HPDE6-E6E7 (cell line): ENCODE results near the gene FRMD5.
A peak's percentile ranks its signal among the peaks of the same experiment; 100 is the strongest.
"Not testable (repeated sequence)": the region's sequence is repeated elsewhere in the genome, so short reads cannot be mapped to it uniquely, and the experiment has no call there.

Experiments used
- DNase-seq: peaks from one replicate; pipeline ENCODE4 v3.0.0; 2011; ENCODE audit warnings: missing footprints; ENCODE audit errors: extremely low spot score

Gene FRMD5

DNA sequence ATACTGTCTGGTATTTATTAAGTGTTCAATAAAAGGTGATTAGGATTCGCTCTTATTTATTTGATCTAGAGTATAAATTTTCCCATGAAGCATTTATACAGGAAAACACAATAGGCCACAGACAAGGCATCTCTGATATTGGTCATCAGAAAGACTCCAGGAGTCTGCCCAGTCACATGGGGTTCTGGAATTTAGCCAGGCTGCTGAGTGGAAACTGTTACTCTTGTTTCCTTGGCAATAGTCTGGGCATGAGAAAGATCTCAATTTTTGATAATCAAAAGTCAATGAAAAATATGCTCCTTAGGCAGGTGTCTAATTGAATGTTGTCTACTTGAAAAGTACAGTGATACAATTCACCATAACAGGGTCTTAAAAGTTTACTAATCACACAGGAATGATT, 161.2 kb downstream of the FRMD5 start:
- no peak for DNase-seq

DNA sequence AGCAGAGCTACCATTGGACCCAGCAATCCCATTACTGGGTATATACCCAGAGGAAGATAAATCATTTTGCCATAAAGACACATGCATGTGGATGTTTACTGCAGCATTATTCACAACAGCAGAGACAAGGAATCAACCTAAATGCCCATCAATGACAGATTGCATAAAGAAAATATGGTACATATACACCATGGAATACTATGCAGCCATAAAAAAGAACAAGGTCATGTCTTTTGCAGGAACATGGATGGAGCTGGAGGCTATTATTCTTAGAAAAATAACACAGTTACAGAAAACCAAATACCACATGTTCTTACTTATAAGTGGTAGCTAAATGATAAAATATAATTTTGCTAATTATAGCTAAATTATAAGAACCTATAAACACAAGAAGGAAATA, 162.3 kb downstream of the FRMD5 start:
- not testable (repeated sequence) for DNase-seq

DNA sequence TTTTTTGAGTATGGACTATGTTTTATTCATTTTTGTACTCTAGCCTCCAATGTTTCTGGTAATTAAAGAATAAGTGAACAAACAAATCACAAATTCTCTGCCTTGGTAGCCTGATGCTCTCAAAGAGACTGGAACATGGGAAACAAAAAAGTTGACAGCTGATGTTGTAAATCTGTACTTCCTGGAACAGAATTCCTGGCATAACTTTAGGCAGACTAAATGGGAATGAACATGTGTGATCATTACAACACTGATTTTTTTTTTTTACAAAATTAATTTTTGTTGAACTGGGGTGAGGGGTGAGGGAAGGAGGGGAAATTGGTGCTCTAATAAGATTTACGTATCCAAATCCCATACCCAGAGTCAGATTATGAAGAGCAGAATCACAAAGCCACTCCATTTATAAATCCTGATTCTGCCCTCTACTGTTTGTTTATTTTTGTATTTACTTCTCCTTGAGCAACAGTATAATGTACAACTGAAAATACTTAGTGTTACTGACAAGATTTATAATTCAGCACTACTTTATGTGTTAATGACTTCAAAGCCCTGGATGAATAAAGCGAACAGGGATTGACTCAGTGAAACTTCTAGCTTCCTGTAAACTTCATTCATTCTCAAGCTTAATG, 165.0 kb downstream of the FRMD5 start:
- DNase-seq: no peak

DNA sequence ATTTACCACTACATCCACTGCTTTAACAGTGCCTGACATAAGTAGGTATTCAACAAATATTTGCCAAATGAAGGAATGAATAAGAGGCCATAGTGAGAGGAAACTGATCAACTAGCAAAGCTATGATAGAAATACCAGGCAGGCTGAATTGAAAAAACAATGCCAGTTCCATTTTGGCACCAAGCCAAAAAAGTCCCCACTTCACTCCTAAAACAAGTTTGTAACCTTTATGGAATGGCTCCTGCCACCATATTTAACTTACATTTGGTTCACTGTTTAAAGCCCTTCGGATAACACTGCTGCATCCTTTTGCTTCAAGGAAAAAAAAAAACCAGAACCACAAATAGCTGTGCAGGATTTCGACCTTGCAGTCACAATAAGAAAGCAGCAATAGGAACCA, 166.1 kb downstream of the FRMD5 start:
- no peak for DNase-seq

DNA sequence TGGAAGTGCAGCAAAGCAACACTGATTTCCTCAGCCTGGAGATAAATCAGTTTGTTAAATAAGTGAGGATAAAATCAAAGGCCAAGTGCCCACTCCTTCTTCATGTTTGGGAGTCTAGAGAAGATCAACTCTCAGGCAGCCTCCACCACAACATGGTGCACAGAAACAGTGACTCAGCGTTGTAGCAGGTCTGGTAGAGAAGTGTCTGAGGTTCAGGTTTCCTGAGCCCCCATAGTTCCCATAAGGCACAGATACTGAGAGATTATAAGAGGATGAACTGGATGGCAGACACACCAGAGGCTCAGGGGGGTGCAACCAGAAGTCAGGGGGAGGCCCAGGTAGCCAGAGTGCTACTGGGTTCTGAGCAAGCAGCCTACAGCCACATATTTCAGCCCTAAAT, 166.7 kb downstream of the FRMD5 start:
- no peak for DNase-seq

DNA sequence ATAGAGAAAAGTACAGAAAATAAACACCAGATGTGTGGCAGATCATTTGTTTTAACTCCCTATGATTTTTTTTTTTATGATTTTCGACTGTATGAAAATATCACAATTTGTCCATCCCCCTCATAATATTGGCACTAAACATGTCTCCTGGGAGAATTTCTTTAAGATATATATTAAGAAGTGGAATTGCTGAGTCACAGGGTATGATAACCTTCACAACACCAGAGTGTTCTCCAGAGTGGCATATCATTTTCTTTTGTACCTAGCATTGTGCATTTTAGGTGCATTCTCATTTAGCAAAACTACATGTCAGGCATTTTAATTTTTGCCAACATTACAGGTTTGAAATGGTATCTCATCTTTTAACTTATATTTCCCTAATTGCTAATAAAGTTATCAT, 170.9 kb downstream of the FRMD5 start:
- no peak for DNase-seq

DNA sequence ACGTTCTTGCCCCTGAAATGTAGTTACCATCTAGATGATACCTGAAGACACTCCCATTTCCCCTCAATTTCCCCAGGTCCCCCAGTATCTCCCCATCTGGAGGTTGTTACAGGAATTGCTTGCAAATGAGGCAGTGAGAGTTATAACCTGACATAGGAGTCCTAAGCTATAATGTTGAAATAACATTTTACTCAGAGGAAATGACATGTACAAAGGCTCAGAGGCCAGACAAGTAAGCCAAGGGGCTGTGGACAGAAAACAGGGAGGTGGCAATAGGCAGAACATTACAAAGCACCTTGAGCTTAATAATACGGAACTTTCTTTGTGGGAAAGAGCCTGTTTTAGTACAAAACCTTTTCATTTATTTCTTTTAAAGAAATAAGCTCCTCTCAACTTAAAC, 171.9 kb downstream of the FRMD5 start:
- DNase-seq: no peak

DNA sequence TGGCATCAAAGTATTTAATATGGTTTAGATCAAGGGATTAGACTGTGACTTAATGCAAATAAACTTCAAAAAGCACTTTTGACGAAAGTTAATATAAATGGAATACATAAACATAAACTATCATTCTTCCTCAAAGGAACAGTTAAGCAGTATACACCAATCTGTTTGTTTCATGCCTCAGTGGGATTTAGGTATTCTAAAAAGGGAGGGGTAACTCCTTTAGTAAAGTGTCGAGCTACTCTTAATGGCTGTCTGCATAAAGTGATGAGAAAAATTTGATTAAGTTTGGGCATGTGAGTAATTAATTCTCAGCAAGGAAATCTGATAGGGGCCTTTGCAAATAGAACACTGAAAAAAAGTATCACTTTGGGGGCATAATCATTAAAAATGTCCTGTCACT, 176.9 kb downstream of the FRMD5 start:
- DNase-seq: no peak

DNA sequence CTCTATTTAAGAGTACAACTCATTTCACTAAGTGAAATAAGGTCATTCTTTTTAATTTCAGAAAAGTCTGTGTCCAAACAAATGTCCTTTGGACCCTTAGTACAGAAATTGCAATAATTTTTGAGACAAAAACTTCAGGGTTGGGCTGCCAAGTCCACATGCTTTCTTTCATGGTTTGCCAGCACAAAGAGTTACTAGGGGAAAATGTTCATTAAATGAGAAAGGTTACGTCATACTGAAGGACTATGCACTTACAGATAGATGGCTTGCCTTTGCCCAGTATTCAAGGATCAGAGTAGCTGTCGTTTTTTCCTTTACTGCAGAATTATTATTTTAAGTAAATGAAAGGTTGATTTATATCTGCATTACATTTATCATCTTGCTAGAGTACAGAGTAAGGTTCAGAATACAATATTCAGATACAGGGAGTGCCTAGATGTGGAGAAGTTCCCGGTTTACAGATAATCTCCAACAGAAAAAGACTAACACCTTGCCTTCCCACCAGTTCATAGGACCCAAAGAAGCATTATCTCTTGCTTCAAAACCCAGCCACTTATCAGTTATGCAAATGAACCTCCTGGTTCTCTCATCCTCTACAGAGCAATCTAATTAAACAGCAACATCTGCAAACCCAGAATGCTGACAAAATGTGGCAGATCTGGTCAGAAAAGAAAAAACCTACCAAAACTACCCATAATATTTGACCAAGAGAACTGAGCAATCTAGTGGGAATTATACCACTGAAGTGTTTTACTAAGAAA, 179.3 kb downstream of the FRMD5 start:
- DNase-seq: no peak

DNA sequence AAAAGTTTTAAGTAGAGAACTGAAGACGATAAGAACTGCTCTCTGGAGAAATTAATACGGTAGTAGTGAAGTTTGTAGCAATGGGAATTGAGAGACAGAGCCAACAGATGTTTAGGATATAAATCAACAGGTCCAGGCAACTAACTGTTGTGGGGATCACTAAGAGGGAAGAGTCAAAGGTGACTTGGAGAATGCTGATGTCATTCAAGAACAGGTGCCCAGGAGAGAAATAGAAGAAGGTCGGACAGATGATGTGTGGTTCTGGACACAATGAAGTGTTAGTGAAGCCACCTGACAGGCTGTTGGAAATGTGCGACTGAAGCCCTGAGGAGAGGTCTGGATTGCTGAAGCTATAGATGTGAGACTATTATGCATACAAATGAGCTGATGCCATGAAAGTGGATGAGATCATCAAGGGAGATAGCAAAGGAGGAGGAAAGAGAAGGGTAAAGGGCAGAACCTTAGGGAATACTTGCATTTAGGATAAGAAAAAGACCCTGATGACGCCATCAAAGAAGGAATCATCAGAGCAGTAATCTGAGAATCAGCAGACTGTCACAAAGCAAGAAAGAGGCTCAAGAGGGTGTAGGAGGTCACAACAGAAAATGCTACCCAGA, 183.7 kb downstream of the FRMD5 start:
- no peak for DNase-seq

DNA sequence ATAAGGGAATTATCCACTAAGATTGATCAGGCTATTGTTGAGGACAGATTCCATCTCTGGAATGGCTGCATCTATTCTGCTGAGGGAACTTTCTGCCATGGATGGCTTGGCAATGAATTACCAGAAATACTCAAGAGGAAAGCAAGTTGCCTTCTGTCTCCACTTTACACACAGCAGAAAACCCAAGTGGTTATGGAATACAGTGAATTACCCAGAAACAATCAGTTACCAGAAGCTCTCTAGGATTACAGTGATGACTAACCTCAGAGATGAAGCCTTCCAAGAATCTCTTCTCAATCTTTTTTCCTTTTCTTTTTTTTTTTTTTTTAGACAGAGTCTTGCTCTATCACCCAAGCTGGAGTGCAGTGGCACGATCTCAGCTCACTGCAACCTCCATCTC, 185.0 kb downstream of the FRMD5 start:
- no peak for DNase-seq

DNA sequence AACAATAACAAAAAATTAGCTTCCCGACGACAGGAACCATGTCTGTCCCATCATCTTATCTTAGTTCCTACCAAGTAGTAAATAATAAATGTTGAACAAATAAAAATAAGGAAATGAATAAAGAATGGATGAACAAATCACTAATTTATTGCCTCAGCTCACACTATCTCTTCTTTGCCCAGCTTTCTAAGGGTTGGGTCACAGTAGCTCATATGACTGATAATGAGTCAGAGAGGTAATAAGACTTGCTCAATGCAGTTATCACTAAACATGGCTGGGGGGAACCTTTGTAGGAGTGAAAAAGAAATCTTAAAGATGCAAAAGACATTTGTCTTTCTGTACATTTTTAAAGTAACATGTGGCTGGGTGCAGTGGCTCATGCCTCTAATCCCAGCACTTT, 186.0 kb downstream of the FRMD5 start:
- peak; percentile 89 for DNase-seq

DNA sequence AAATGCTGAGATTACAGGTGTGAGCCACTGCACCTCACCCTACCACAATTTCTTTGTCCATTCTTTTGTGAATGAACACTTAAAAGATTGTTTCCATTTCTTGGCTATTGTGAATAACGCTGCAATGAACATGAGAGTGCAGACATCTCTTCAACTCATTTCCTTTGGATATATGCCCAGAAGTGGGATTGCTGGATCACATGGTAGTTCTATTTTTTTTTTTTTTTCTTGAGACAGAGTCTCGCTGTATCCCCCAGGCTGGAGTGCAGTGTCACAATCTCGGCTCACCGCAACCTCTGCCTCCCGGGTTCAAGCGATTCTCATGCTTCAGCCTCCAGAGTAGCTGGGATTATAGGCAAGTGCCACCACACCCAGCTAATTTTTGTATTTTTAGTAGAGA, 194.8 kb downstream of the FRMD5 start:
- DNase-seq: not testable (repeated sequence)

DNA sequence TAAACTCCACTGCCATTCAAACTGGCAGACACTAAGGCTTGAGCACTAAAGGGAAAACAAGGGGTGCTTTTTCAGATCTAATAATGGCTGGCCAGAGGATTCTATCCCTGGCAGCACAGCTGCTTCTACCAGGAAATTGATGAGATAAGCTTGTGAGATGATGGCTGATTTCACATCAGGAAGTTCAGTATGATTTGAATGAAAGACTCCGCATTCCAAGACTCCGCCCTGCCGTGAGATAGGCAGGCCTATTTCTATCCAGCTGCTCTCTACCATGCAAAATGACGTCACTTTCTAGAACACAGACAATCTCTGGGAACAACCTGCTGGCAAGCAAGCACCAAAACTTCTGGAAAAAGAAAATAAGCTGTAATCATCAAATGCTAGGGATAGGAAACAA, 196.5 kb downstream of the FRMD5 start:
- no peak for DNase-seq

DNA sequence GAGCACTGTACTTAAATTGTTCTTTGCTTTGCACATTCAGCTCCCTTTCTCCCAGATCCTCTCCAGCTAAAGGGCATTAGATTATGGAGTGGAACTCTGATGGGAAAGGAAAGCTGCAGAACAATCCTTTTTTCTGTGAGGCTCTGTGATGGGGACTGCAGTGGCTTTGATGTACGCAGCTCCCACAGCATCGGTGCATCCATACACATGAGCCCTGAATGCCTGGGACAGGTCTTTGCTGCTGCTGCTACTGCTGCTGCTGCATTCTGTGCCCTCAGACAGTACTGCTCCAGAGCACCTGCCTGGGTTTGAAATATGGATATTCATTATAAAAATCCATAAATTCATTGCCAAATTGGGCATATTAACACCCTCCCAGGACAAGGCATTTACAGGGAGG, 203.9 kb downstream of the FRMD5 start:
- no peak for DNase-seq

DNA sequence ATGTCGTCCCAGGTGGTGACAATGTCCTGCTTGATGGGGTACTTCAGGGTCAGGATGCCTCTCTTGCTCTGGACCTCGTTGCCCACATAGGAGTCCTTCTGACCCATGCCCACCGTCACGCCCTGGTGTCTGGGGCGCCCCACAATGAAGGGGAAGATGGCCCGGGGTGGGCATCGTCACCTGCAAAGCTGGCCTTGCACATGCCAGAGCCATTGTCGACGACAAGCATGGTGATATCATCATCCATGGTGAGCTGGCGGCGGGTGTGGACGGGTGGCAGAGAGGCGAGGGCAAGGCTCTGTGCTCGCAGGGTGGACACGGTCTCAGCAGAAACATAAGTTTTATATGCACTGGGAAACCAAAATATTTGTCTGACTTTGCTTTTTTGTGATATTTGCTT, 205.1 kb downstream of the FRMD5 start:
- no peak for DNase-seq

DNA sequence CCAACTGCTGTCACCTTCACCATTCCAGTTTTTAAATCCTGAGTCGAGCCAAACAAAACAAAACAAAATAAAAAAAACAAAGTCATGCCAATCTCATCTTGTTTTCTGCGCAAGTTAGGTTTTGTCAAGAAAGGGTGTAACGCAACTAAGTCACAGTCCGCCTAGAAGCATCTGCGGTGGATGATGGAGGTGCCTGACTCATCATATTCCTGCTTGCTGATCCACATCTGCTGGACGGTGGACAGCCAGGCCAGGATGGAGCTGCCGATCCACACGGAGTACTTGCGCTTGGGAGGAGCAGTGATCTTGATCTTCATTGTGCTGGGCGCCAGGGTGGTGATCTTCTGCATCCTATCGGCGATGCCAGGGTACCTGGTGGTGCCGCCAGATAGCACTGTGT, 206.2 kb downstream of the FRMD5 start:
- no peak for DNase-seq

DNA sequence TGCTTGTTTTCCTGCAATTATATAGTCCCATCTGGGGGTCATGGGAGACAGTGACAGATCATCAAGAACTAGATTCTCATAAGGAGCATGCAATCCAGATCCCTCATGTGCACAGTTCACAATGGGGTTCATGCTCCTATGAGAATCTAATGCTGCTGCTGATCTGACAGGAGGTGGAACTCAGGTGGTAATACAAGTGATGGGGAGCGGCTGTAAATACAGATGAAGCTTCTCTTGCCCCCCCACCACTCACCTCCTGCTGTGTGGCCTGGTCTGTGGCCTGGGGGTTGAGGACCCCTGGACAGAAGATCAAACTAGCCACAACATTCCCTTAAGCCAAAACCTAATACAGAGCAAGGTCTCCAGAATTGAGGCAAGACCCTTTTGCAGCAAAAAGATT, 207.1 kb downstream of the FRMD5 start:
- no peak for DNase-seq

DNA sequence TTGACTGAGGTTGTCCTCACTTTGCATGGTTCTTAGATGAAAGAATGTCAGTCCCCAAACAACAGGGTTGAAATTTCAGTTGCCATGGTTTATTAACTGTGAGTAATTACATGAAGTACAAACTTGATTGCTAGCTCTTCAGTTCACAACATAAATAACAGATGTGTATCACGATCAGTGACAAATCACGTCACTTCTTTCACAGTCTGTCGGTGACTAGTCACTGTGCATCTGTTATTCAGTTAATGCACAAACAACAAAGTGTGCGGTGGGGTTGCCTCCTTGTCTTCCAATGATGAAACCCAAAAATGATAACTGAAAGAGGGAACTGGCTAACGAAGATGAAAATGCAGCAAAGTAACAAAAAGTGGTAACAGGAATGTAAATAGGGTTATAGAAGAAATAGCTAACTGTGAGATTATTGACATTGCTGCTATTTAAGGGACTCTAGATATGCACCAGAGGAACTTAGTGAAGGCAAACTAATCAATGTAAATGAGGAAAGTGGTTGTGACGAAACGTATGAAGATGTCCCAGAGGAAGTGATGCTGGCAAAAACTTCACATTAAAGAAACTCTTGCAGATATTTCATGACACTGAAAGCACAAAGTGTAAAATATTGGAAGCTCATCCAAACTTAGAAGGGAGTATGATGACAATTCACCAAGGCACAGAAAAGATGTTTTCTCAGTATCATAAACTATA, 208.9 kb downstream of the FRMD5 start:
- DNase-seq: no peak

DNA sequence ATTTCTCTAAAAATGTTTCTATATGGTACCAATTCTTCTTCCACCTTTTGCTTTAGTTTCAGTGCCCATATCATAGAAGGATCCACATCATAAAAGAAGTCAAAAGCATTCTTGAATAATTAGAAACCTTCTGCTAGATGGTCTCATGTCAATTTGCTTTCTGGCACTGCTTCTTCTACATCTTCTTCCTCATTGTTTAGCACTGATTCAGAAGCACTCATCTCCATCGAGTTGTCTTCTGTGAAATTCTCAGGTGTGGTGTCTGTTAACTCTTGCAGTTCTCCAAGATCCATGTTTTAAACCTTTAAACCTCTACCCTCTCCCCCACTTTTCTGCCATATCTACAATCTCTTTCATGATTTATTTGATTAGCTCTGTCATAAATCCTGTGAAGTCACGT, 213.5 kb downstream of the FRMD5 start:
- DNase-seq: no peak

DNA sequence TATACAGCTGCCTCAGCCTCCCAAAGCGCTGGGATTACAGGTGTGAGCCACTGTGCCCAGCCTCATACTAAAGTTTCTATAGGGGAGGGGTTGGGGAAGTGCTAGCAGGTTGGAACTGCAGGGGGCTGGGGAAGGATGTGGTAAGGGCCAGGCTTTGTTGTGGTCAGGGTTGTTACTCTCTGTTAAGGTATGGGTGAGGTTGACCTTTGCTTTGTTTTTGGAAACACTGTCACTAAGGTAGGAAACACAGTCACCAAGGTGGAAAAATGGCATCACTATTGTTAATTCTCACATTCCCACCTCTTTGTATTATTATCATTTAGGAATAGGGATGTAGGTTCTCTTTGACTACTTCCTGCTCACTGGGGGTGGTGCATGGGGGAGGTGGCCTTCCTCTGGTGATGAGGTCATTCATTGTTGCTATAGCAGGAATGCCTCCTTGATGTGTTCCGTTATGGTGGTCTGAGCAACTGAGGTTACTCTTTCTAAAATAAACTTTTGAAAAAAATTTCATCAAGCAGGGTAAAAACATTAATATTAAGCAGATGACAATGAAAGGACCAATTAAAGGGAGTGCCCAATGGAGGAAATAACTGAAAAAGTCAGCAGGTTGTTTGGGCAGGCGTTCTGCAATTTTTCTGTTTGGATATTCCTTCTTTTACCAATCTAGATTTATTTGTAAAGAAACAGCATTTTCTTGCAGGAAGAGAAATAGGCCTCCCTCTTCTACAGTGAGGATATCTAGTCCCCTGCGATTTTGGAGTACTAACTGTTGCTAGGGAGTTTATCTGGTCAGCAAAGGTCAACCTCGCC, 217.8 kb downstream of the FRMD5 start:
- DNase-seq: no peak

DNA sequence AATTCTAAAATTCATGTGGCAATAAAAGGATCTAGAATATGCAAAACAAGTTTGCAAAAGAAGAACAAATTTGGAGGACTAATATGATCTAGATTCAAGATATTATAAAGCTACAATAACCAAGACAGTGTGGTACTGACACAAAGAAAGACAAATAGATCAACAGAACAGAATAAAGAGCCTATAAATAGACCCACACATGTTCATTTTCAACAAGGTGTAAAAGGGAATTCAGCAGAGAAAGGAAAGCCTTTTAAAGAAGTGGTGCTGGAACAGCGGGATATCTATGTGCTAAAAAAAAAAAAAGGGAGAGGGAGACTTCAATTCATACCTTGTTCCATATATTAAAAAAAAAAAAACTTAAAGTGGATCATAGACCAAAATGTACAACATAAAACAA, 219.3 kb downstream of the FRMD5 start:
- no peak for DNase-seq
